Stimulated activated effector memory CD8-positive, alpha-beta T cell treated with anti-CD3 and anti-CD28 coated beads, Interleukin-12 subunit alpha, Interleukin-12 subunit beta, amount 100 ng/mL, for 72 hours (primary cell): ENCODE data around the gene MVD.

Experiments
- ATAC-seq: fragments of 150-1000 bp; cut with Tn5 transposase; 2 replicates; pipeline ENCODE4 v1.10.0; 2021
- DNase-seq, 2 donors: peaks; one replicate each; pipeline ENCODE4 v3.0.0; 2021 to 2022; ENCODE audit warnings: low spot score in 2 of 2
- H3K27ac Mint-ChIP-seq: one replicate; pipeline ENCODE4 v1.8.0; 2022; ENCODE audit warnings: mild to moderate bottlenecking, mixed read lengths
- H3K36me3 Mint-ChIP-seq: one replicate; pipeline ENCODE4 v1.8.0; 2022; ENCODE audit warnings: mild to moderate bottlenecking, mixed read lengths
- H3K4me1 Mint-ChIP-seq: one replicate; pipeline ENCODE4 v1.8.0; 2022; ENCODE audit warnings: mixed read lengths
- H3K4me3 Mint-ChIP-seq: one replicate; pipeline ENCODE4 v1.8.0; 2022; ENCODE audit warnings: mild to moderate bottlenecking, mixed read lengths
- H3K9me3 Mint-ChIP-seq: one replicate; pipeline ENCODE4 v1.8.0; 2022; ENCODE audit warnings: mixed read lengths

The MVD gene

DNA sequence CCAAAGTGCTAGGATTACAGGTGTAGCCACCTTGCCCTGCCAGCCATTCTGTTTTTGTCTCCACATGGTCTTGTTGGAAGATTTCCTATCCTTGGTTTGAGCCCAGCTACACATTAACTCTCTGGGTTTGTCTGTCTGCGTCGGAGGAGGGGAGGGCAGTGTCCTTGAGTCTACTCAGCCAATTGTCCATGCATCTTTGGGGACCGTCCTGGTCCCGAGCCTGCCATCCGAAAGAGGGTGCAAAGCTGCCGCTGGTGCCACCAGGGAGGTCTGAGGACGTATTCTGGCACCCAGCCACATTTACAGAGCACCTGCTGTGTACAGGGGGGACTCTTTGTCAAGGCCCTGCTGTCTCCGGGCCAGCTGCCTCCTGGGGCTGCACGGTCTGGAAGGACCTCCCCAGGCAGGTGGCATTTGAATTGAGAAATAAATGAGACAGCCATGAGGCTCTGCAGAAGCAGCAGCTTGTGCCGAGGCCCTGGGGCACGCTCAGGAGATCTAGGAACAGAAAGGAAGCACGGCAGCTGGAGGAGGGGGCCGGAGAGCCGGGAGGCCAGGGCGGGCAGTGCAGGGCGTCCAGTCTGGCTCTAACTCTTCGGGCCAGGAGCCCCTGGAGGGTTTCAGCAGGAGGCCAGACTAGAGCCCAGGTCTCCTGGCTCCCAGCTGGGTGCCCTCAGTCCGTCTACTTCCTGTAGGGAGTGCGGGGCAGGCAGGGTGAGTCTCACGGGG, 13.5 kb downstream of the MVD start:
- ATAC-seq (no peak), DNase-seq (no peak)
- Mint-ChIP-seq H3K27ac (peak overlapping the region; percentile 95), H3K9me3 (no peaks in the 10 kb centered on the region), H3K4me1 (peaks cover 47% of the 10 kb centered on the region), H3K4me3 (peak overlapping the region; percentile 84), H3K36me3 (peaks cover 77% of the 10 kb centered on the region)

DNA sequence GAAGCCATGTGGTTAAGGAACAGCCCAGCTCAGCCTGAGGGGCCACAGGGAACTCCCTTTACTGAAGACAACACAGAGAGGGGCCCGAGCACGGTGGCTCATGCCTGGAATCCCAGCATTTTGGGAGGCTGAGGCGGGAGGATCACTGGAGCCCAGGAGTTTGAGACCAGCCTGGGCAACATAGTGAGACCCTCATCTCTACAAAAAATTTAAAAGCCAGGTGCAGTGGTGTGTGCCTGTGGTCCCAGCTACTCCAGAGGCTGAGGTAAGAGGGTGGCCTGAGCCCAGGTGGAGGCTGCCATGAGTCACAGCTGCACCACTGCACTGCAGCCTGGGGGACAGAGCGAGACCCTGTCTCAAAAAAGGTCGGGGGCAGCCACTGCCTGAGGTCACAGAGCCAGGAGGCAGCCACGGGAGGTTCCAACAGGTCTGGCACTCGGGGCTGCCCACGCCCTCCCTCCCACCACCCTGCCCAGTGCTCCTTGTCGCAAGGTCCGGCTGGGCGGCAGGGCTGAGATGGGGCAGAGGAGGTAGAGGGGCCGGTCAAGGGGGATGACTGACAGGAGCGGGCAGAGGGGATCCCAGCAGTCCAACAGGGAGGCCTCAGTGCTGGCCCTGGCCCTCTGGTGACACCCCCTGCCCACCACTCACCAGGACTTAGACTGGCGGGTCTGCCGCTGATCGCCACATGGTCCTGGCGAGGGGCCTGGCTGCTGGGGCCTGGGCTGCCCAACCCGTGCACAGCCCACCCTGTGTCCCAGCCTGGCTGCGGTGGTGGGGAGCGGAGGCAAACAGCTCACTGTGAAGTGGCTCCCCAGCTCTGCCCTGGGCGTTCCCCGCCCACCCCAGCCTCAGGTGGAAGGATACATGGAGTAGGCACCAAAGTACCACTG, 15.5 kb downstream of the MVD start:
- Mint-ChIP-seq H3K27ac (no peak overlapping the region), H3K36me3 (peaks cover 80% of the 10 kb centered on the region), H3K4me3 (no peak overlapping the region), H3K9me3 (no peaks in the 10 kb centered on the region), H3K4me1 (peaks cover 40% of the 10 kb centered on the region)
- ATAC-seq, result no peak
- no peak for DNase-seq

DNA sequence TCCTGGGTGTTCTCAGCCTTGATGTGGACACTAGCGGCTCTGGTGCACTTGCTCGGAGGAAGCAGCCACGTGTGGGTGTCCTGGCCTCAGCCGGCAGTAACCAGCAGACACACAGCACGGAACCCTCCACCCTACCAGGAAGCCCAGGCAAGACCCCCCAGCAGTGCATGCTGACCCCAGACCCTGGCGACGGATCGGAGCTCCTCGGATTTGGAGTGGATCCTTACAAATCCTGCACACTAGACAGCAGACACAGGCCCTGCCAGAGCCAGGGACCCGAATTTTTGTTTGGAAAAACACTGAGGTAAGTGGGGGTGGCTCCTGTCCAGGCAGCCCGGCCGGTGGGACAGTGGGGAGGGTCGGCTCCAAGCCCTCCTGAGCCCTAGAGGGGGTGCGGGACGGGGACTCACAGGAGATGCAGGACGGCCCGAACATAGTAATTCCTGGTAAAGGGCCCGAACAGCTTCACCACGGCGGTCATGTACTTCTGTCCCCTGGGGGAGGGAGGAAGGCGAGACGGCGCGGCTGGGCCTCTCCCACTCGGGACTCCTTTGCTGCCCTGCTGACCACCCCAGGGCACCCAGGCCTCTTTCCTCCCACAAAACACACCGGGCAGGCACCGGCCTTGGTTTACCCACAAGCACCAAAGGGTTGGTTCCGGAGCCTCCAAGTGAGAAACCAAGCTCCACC, 16.4 kb downstream of the MVD start:
- Mint-ChIP-seq H3K9me3 (no peaks in the 10 kb centered on the region), H3K4me1 (peaks cover 39% of the 10 kb centered on the region), H3K4me3 (no peak overlapping the region), H3K36me3 (peaks cover 87% of the 10 kb centered on the region), H3K27ac (no peak overlapping the region)
- ATAC-seq, result no peak
- no peak for DNase-seq

DNA sequence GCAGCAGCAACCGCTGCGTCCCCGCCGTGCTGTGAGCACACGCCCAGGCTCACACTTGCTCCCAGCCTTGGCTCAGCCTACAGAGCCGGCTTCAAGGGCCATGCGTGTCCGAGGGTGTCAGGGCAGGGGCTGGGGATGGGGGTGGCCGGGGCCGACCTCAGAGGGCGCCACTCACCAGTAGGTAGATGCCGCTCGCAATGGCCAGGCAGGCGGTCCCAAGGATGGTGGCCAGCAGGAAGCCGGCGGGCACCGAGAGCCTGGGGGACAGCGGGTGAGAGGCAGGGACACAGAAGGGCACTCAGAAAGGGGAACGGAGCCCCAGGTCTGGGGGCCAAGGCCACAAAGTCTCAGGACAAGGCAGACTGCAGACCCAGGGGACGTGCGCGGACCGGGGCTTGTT, 16.9 kb downstream of the MVD start:
- H3K4me1 Mint-ChIP-seq, result peaks cover 35% of the 10 kb centered on the region
- no peak overlapping the region for H3K27ac Mint-ChIP-seq
- H3K36me3 Mint-ChIP-seq, result peaks cover 86% of the 10 kb centered on the region
- ATAC-seq, result no peak
- no peaks in the 10 kb centered on the region for H3K9me3 Mint-ChIP-seq
- H3K4me3 Mint-ChIP-seq, result no peak overlapping the region
- DNase-seq, result no peak

DNA sequence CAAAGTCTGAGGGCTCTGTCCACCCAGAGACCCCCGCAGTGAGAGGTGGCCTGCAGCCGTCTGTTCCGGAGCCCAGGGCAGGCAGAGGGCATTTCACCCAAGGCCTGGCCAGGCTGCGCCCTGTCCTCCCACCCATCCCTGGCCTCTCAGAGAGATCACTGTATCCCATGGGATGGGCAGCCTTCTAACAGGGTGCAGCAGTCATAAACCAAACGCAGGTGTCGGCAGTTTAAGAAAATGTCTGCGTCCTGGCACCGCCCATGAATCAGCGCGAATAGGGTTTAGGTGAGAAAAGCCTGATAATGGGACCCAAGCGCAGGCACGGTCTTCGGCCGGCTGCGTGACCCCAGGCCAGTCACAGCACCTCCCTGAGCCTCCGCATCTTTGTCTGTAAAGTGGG, 17.4 kb downstream of the MVD start:
- no peak for ATAC-seq
- Mint-ChIP-seq H3K4me3 (no peak overlapping the region), H3K4me1 (peaks cover 37% of the 10 kb centered on the region), H3K36me3 (peaks cover 84% of the 10 kb centered on the region), H3K27ac (peak overlapping the region; percentile 45), H3K9me3 (no peaks in the 10 kb centered on the region)
- DNase-seq, result no peak

DNA sequence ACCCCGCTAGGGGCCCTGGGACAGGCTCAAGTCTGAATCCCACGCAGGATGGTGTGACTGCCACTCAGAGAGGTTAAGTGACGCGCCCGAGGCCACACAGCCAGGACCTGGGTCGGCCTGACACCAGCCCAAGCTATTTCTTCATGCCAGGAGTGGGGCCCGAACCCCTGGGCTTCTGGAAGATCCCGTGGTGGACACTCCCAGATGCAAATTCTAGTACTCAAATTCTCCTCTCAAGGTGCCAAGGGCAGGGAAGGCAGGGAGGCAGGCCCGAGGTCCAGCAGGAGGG, 19.3 kb downstream of the MVD start:
- no peak overlapping the region for H3K27ac Mint-ChIP-seq
- no peak overlapping the region for H3K4me3 Mint-ChIP-seq
- H3K9me3 Mint-ChIP-seq, result no peaks in the 10 kb centered on the region
- ATAC-seq, result no peak
- peaks cover 32% of the 10 kb centered on the region for H3K4me1 Mint-ChIP-seq
- H3K36me3 Mint-ChIP-seq, result peaks cover 77% of the 10 kb centered on the region
- DNase-seq, result no peak

DNA sequence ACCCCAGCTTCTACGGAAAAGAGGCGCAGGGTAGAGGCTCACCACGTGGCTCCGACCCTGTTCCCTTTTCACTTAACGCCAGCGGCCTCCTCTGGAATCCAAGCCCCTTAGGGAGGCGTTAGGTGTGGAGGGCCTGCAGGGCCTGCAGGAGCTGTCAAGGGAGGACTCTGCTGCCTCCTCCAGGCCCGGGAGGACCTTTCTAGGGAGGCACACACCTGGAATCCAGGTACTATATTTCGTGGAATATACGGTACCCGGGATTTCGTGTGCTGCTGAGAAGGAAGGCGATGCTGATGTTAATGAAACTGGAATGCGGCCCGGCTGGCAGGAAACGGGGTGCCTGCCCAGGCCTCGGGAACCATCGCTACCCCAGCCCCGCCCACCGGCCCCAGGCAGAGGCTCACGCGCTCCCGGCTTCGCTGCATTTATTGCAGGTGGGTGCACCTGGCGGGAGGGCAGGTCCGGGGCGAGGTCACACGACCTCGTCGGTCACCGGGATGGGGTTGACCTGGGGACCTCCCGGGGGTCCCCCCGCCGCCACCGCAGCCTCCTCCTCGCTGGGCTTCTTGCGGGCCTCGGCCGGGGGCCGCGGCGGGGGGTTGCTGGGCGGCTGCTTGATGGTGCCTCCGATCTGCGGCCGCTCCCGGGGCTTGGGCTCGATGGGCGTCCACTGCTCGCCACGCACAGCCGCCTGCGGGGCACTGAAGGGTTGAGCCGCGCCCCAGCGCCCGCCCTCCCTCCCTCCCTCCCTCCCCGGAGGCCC, 19.8 kb downstream of the MVD start:
- no peaks in the 10 kb centered on the region for H3K9me3 Mint-ChIP-seq
- DNase-seq, result no peak
- ATAC-seq, result no peak
- H3K4me3 Mint-ChIP-seq, result no peak overlapping the region
- H3K4me1 Mint-ChIP-seq, result peaks cover 37% of the 10 kb centered on the region
- peaks cover 73% of the 10 kb centered on the region for H3K36me3 Mint-ChIP-seq
- peak overlapping the region; percentile 85 for H3K27ac Mint-ChIP-seq

DNA sequence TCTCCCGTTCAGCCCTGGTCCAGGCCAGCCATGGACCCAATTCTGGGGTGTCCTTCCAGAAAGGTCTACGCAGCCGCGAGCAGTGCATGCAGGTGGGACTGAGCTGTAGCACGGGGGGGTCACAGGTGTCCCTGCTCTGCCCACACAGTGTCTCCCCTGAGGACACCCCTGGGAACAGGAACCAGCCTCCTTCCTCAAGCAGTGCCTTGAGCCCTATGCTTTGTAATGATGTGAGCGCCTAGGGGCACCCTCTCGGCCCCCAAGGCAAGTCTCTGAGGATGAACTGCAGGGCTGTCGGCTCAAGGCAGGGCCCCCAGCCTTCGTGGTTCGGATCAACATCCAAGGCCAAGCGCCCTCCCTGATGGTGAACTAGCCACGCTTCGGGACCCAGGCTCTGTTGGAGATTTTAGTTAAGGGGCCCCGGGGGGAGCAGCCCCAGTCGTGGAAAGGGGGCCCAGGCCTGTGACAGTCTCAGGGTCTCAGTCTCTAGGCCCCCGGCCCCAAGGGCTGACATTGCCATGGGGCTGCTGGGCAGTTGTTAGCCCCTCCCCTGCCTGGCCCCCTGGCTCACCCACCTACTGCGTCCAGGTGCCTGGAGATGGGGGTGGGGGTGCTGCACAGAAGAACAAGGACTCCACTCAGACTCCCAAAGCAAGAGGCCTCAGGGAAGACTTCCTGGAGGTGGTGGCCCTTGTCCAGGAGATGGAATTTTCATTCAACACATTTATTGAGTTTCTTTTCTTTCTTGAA, 22.2 kb downstream of the MVD start:
- Mint-ChIP-seq H3K4me3 (peak overlapping the region; percentile 29), H3K27ac (peak overlapping the region; percentile 80), H3K9me3 (no peaks in the 10 kb centered on the region), H3K36me3 (peaks cover 74% of the 10 kb centered on the region), H3K4me1 (peaks cover 55% of the 10 kb centered on the region)
- DNase-seq (no peak), ATAC-seq (no peak)

DNA sequence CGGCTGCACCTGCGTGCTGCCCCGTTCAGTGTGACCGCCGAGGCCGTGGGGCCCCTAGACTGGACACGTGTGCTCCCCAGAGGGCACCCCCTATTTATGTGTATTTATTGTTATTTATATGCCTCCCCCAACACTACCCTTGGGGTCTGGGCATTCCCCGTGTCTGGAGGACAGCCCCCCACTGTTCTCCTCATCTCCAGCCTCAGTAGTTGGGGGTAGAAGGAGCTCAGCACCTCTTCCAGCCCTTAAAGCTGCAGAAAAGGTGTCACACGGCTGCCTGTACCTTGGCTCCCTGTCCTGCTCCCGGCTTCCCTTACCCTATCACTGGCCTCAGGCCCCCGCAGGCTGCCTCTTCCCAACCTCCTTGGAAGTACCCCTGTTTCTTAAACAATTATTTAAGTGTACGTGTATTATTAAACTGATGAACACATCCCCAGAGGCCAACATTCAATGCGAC, 22.8 kb downstream of the MVD start:
- Mint-ChIP-seq H3K27ac (peak overlapping the region; percentile 80), H3K4me3 (peak overlapping the region; percentile 29), H3K9me3 (no peaks in the 10 kb centered on the region), H3K36me3 (peaks cover 68% of the 10 kb centered on the region), H3K4me1 (peaks cover 57% of the 10 kb centered on the region)
- DNase-seq, result no peak
- ATAC-seq, result no peak

DNA sequence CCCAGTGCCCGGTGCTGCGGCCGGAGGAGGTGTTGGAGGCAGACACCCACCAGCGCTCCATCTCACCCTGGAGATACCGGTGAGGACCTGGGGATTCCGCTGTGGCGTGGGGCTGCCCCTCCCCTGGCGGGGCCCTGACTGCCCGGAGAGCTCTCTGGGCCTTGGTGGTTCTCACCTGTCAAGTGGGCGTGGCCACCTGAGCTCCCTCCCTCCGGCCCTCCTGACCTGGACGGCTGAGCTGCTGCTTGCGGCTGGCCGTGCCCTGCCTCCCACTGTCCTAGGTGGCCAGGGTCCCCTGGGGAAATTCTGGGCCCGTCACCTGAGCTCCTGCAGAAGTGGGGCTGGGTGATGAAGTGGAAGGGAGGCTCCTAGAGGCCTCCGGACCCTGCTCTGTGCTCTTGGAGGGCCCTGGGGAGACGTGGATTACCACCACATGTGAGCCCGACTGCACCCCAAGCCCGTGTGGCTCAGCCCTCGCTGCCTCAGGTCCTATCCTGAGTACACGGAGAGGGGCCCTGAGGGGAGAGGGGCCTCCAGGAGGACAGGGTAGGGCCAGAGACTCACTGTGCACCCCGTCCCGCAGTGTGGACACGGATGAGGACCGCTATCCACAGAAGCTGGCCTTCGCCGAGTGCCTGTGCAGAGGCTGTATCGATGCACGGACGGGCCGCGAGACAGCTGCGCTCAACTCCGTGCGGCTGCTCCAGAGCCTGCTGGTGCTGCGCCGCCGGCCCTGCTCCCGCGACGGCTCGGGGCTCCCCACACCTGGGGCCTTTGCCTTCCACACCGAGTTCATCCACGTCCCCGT, 23.5 kb downstream of the MVD start:
- Mint-ChIP-seq H3K27ac (peak overlapping the region; percentile 80), H3K36me3 (peaks cover 62% of the 10 kb centered on the region), H3K4me3 (peak overlapping the region; percentile 29), H3K9me3 (no peaks in the 10 kb centered on the region), H3K4me1 (peaks cover 52% of the 10 kb centered on the region)
- DNase-seq (peak in 1 of 2 donors; percentile 57), ATAC-seq (peak; percentile 2)

DNA sequence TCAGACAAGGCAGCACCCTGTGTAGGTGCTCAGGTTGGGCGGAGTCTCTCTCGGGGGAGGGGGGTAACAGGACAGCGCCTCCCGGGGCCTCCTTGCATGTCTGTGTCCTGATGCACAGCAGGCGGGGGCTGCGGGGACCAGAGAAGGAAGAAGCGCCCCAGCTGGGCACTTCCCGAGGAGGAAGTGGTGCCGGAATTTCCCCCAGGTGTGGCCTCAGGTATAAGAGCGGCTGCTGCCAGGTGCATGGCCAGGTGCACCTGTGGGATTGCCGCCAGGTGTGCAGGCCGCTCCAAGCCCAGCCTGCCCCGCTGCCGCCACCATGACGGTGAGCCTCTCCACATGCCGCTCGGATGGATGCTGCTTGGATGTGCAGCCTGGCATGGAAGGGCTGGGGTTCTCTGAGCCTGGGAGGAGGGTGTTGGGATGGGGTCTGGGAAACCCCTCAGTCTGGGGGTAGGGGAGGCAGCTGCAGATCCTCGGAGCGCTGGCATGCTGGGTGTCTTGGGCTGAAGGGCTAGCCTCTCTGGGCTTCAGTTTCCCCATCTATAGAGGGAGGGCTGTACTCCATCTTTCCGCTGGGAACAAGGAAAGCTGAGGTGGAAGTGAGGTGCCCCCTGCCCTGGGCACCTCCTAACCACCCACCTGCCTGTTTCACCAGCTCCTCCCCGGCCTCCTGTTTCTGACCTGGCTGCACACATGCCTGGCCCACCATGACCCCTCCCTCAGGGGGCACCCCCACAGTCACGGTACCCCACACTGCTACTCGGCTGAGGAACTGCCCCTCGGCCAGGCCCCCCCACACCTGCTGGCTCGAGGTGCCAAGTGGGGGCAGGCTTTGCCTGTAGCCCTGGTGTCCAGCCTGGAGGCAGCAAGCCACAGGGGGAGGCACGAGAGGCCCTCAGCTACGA, 24.3 kb downstream of the MVD start, which contains the start of gene IL17C:
Gene IL17C (plus strand): TSS at position 250 of the 908 bp plus-strand sequence. CDS start 70 bp downstream, at position 320.
- ATAC-seq (no peak), DNase-seq (no peak)
- Mint-ChIP-seq H3K4me3 (peak within 1 kb of the TSS; percentile 1), H3K9me3 (no peaks in the 10 kb centered on the region), H3K4me1 (peaks cover 55% of the 10 kb centered on the region), H3K27ac (peak within 1 kb of the TSS; percentile 3), H3K36me3 (peaks cover 63% of the 10 kb centered on the region)

DNA sequence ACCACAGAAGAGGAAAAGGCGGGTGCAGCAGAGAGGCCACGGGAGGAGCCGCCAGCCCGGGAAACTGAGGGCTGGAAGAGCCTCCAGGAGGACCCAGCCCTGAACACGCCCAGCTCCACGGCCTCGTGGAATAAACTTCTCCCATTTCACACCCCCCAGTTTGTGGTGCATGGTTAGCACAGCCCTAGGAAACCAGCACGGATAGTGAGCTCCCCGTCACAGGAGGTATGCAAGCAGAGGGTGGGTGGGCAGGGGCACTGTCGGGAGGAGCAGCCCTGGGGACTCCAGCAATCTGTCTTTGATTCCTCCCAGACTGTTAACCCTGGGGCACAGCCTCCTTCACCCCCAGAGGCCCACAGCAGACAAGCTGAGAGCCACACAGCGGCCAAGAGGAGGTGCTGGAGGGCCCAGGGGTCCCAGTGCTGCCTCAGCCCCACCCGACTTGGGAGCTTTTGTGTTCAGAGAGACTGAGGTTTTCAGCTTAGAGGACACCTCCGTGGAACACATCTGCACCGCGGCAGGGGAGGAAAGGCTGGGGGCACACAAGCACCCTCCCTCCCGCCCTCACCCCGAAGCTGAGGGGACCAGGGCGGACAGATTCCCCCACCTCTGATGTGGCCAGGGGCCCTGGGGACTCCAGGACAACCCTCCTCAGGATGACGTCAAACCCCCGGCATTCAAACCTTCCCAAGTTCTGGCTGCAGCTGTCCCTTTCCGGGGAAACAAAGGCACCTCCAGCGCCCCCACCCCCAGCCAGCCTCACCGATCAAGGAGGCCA, 26.2 kb downstream of the MVD start:
- no peak for ATAC-seq
- H3K4me1 Mint-ChIP-seq, result peaks cover 52% of the 10 kb centered on the region
- H3K27ac Mint-ChIP-seq, result peak overlapping the region; percentile 3
- H3K9me3 Mint-ChIP-seq, result no peaks in the 10 kb centered on the region
- H3K4me3 Mint-ChIP-seq, result peak overlapping the region; percentile 77
- H3K36me3 Mint-ChIP-seq, result peaks cover 66% of the 10 kb centered on the region
- DNase-seq, result no peak
